HG03196 (cell line): Measurements from ENCODE around the gene IL1RN.

Experiments used
- ATAC-seq: cut with Tn5 transposase; IDR thresholded peaks from one replicate; pipeline ENCODE4 v1.9.1; 2021; ENCODE audit not compliant: unreplicated experiment

The IL1RN gene

GRCh38 chr2:113149553-113150257, 22.3 kb downstream of the IL1RN start:
- no peak for ATAC-seq

GRCh38 chr2:113150258-113150601, 22.8 kb downstream of the IL1RN start:
- no peak for ATAC-seq

- no peak for ATAC-seq
Measured at GRCh38 chr2:113155331-113155730, 27.9 kb downstream of the IL1RN start.

- no peak for ATAC-seq
Measured at GRCh38 chr2:113156278-113157117, 29.1 kb downstream of the IL1RN start.

- ATAC-seq = no peak
Measured at GRCh38 chr2:113157118-113157896, 29.9 kb downstream of the IL1RN start.

- ATAC-seq = no peak
Measured at GRCh38 chr2:113157897-113158753, 30.7 kb downstream of the IL1RN start.

GRCh38 chr2:113158884-113159553, 31.6 kb downstream of the IL1RN start:
- no peak for ATAC-seq

GRCh38 chr2:113160248-113160647, 32.9 kb downstream of the IL1RN start:
- no peak for ATAC-seq

- ATAC-seq = no peak
Measured at GRCh38 chr2:113160962-113161361, 33.6 kb downstream of the IL1RN start.

GRCh38 chr2:113162173-113162572, 34.8 kb downstream of the IL1RN start:
- ATAC-seq = no peak

GRCh38 chr2:113162869-113163268, 35.5 kb downstream of the IL1RN start:
- no peak for ATAC-seq

GRCh38 chr2:113164215-113164929, 37.0 kb downstream of the IL1RN start:
- ATAC-seq = no peak

- ATAC-seq = no peak
Measured at GRCh38 chr2:113164930-113165585, 37.7 kb downstream of the IL1RN start.

- ATAC-seq = no peak
Measured at GRCh38 chr2:113166187-113166645, 38.8 kb downstream of the IL1RN start.

GRCh38 chr2:113167115-113167932, 39.9 kb downstream of the IL1RN start:
- no peak for ATAC-seq

GRCh38 chr2:113167962-113168340, 40.6 kb downstream of the IL1RN start:
- no peak for ATAC-seq

- ATAC-seq = no peak
Measured at GRCh38 chr2:113169002-113169530, 41.7 kb downstream of the IL1RN start.

GRCh38 chr2:113169586-113169985, 42.2 kb downstream of the IL1RN start:
- no peak for ATAC-seq
